Body of pancreas (tissue), 4 donors: Measurements from ENCODE around the gene LGR5. TPM values are rescaled to one million over a fixed set of nuclear protein-coding genes. Genes with fewer than 3 reads are reported as not detected.

Experiments
- ATAC-seq: fragments of 150-250 bp; one replicate; pipeline ENCODE4 v1.9.1; 2016
- DNase-seq, 4 donors: peaks; one replicate each; pipeline ENCODE4 v3.0.0-alpha.2; 2019
- H3K27ac ChIP-seq, 4 donors: fragments of 200-600 bp; sonication (generic); 1 replicate in 3 of 4; 2 replicates in 1 of 4; pipeline versions ENCODE4 v1.5.1 to v1.6.1; 2016 to 2019; ENCODE audit warnings: mild to moderate bottlenecking in 1 of 4, mixed read lengths in 1 of 4, moderate library complexity in 1 of 4
- H3K27me3 ChIP-seq, 2 donors: fragments of 200-600 bp; sonication (generic); one replicate each; pipeline ENCODE4 v1.6.0; 2016; ENCODE audit warnings: mild to moderate bottlenecking in 1 of 2
- H3K36me3 ChIP-seq, 2 donors: fragments of 200-600 bp; sonication (generic); replicated peaks in 1 of 2; 2 replicates each; pipeline ENCODE4 v1.5.1; 2016; ENCODE audit warnings: low read depth in 2 of 2; ENCODE audit not compliant: insufficient read depth in 1 of 2
- H3K4me1 ChIP-seq: fragments of 200-600 bp; sonication (generic); one replicate; pipeline ENCODE4 v1.6.0; 2016
- H3K4me3 ChIP-seq, 2 donors: fragments of 200-600 bp; sonication (generic); 1 replicate in 1 of 2; 2 replicates in 1 of 2; pipeline ENCODE4 v1.5.1; 2016 to 2019
- H3K9me3 ChIP-seq, 3 donors: fragments of 200-600 bp; sonication (generic); 1 replicate in 2 of 3; 2 replicates in 1 of 3; pipeline ENCODE4 v1.5.1; 2016
- POLR2A ChIP-seq, 3 donors: fragments of 450-650 bp; IDR thresholded peaks; one replicate each; pipeline ENCODE4 v1.6.1; 2016; ENCODE audit warnings: antibody characterized with exemption in 3 of 3, mild to moderate bottlenecking in 2 of 3
- whole genome bisulfite sequencing, 2 donors: methylation state at CpG; one replicate each; pipeline ENCODE4 v1.1.5; 2017; 5-methylcytosine and 5-hydroxymethylcytosine counted together
- intact Hi-C: fragments of 100-400 bp; cut with DNase I; formaldehyde crosslinking; loops from one replicate; pipeline ENCODE4 v1.15.1; 2023
- total RNA-seq, 2 donors: library from RNA; depleted of rRNA; stranded (reverse); fragments of >200 nt; gene quantifications; one replicate each; pipeline ENCODE4 v1.1.0, GENCODE V29; 2016
- TF ChIP-seq, protein P1 (sequence below), 7 experiments: fragments of 450-650 bp in 4 of 7; fragments of 200-600 bp in 3 of 7; sonication (generic) in 3 of 7; IDR thresholded peaks; one replicate each; pipeline ENCODE4 v1.5.1; 2016 to 2019; ENCODE audit warnings: antibody characterized with exemption in 7 of 7

Gene LGR5
- total RNA-seq, 2 donors from 2014 or later, result 0.52 TPM; not detected in 1

DNA sequence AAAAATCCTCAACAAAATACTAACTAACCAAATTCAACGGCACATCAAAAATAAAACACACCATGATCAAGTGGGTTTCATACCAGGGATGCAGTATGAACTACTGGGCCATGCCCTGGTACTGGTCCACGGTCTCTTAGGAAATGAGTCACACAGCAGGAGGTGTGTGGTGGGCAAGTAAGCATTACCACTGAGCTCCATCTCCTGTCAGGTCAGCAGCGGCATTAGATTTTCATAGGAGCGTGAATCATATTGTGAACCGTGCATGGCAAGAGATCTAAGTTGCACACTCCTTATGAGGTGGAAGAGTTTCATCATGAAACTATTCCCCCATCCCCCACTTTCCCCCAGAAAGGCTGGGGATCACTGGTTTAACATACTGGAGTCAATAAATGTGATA is 6.7 kb upstream of the LGR5 start:
- TF ChIP-seq POLR2A (IDR thresholded peaks at IDR 0.05), result no peak
- TF ChIP-seq, protein P1, sequence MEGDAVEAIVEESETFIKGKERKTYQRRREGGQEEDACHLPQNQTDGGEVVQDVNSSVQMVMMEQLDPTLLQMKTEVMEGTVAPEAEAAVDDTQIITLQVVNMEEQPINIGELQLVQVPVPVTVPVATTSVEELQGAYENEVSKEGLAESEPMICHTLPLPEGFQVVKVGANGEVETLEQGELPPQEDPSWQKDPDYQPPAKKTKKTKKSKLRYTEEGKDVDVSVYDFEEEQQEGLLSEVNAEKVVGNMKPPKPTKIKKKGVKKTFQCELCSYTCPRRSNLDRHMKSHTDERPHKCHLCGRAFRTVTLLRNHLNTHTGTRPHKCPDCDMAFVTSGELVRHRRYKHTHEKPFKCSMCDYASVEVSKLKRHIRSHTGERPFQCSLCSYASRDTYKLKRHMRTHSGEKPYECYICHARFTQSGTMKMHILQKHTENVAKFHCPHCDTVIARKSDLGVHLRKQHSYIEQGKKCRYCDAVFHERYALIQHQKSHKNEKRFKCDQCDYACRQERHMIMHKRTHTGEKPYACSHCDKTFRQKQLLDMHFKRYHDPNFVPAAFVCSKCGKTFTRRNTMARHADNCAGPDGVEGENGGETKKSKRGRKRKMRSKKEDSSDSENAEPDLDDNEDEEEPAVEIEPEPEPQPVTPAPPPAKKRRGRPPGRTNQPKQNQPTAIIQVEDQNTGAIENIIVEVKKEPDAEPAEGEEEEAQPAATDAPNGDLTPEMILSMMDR (IDR thresholded peaks at IDR 0.05), result no peak
- Histone ChIP-seq H3K27ac (no peak overlapping the region), H3K4me1 (no peaks in the 10 kb centered on the region), H3K4me3 (no peak overlapping the region), H3K27me3 (no peaks in the 10 kb centered on the region), H3K36me3 (no peaks in the 10 kb centered on the region), H3K9me3 (peaks cover 0 to 11% (median 0%) of the 10 kb centered on the region in 3 donors)
- DNase-seq (no peak), ATAC-seq (no peak)
- WGBS, 2 donors, result 87 to 93% methylated on average over 5 of the region's 5 CpGs
- intact Hi-C loops, result no loop called here

DNA sequence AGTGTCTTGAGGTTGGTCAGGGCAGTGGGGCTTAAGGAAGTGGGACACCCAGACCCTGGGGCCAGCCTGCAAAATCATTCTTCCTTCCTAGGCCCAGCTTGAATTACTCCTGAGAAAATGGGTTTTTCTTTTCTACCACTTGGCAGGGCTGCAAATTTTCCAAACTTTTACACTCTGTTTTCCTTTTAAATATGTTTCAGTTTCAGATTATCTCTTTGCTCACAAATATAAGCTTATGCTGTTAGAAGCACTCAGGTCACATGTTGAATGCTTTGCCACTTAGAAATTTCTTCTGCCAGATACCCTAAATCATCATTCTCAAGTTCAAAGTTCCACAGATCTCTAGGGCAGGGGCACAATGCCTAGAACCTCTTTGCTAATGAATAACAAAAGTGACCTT is 2.9 kb upstream of the LGR5 start:
- peaks cover 29% of the 10 kb centered on the region for H3K4me1 ChIP-seq
- H3K27me3 ChIP-seq, result peaks cover 0 to 15% of the 10 kb centered on the region in 2 donors
- no peak overlapping the region for H3K27ac ChIP-seq
- intact Hi-C loops, result no loop called here
- no peaks in the 10 kb centered on the region for H3K36me3 ChIP-seq
- no peak for DNase-seq
- H3K4me3 ChIP-seq, result no peak overlapping the region
- H3K9me3 ChIP-seq, result peaks cover 0 to 11% (median 0%) of the 10 kb centered on the region in 3 donors
- TF ChIP-seq POLR2A (IDR thresholded peaks at IDR 0.05), result no peak
- TF ChIP-seq, protein P1 (IDR thresholded peaks at IDR 0.05), result no peak
- no peak for ATAC-seq

DNA sequence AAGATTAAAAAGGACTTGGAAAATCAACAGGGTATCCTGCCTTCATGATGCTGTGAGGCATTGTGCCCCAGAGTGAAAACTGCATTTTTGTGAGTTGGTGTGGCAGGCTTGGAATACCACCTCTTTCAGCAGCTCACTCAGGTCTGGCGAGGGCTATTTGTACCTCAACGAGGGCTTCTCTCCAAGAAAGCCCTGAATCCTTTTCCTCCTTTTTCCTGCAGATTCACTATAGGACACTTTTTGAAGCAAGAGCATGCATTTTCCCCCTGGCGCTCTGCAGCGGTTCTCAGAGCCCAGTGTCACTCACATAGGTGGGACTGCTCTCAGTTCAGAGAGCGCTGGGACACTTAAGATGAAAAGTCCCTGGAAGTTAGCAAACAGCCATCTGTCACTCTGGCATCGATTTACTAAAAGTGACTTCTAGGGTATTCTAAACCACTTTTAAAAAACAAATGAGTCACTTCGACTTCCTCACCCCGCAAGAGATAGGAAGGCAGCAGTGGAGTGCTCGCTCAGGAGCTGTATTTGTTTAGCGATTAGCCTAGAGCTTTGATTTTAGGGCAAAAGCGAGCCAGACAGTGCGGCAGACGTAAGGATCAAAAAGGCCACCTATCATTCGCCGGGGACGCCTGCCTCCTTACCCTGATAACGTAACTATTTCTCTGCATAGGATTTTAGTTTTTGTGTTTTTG is 782 bp upstream of the LGR5 start:
- Histone ChIP-seq H3K36me3 (no peaks in the 10 kb centered on the region), H3K27ac (no peak overlapping the region), H3K4me3 (no peak overlapping the region), H3K4me1 (peaks cover 29% of the 10 kb centered on the region), H3K9me3 (peaks cover 0 to 11% (median 0%) of the 10 kb centered on the region in 3 donors), H3K27me3 (peaks cover 0 to 15% of the 10 kb centered on the region in 2 donors)
- 3 to 5% methylated on average over 16 to 17 of the region's 17 CpGs for WGBS, 2 donors
- ATAC-seq, result no peak
- DNase-seq, result peak in 1 of 4 donors; percentile 8
- intact Hi-C loops, result no loop called here
- TF ChIP-seq, protein P1 (IDR thresholded peaks at IDR 0.05), result no peak
- no peak for TF ChIP-seq POLR2A (IDR thresholded peaks at IDR 0.05)

DNA sequence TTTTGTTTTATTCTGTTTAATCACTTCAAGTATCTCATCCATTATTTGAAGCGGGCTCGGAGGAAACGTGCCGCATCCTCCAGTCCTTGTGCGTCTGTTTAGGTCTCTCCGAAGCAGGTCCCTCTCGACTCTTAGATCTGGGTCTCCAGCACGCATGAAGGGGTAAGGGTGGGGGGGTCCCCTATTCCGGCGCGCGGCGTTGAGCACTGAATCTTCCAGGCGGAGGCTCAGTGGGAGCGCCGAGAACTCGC is 311 bp upstream of the LGR5 start:
- Histone ChIP-seq H3K27me3 (peaks cover 0 to 15% of the 10 kb centered on the region in 2 donors), H3K36me3 (no peaks in the 10 kb centered on the region), H3K4me3 (no peak overlapping the region), H3K9me3 (peaks cover 0 to 11% (median 0%) of the 10 kb centered on the region in 3 donors), H3K27ac (no peak overlapping the region), H3K4me1 (peaks cover 29% of the 10 kb centered on the region)
- intact Hi-C loops, result no loop called here
- TF ChIP-seq, protein P1 (IDR thresholded peaks at IDR 0.05), result no peak
- no peak for TF ChIP-seq POLR2A (IDR thresholded peaks at IDR 0.05)
- no peak for ATAC-seq
- no peak for DNase-seq
- 0 to 1% methylated on average over 17 of the region's 17 CpGs for WGBS, 2 donors

DNA sequence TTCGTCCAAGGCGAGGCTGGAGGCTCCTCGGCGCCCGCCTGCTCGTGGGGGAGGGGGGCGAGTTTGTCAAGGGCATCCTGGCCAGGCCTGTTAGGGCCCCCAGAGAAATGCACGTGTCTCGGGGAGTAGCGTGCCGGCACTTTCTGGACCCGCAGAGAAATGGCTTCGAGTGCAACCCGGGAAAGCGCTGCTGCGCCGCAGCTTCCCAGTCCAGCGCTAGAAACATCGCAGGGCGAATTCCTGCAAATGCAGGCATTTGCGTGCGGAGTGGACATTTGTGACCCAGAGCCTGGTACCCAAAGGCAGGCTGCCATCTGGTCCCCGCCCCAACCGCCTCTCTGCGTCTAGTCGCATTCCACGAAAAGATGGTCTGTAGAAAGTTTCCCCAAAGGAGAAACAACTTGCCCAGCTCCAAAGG is 756 bp downstream of the LGR5 start:
- no peaks in the 10 kb centered on the region for H3K36me3 ChIP-seq
- TF ChIP-seq, protein P1 (IDR thresholded peaks at IDR 0.05), result no peak
- no peak for TF ChIP-seq POLR2A (IDR thresholded peaks at IDR 0.05)
- H3K27me3 ChIP-seq, result peaks cover 0 to 15% of the 10 kb centered on the region in 2 donors
- WGBS, 2 donors, result 1 to 4% methylated on average over 16 to 27 of the region's 27 CpGs
- intact Hi-C loops, result no loop called here
- no peak overlapping the region for H3K4me3 ChIP-seq
- DNase-seq (no peak), ATAC-seq (peak; percentile 34)
- peaks cover 0 to 11% (median 0%) of the 10 kb centered on the region in 3 donors for H3K9me3 ChIP-seq
- no peak overlapping the region for H3K27ac ChIP-seq
- peaks cover 29% of the 10 kb centered on the region for H3K4me1 ChIP-seq
